IMR-90 (cell line): ENCODE measurements around the gene COMMD1. TPM values are rescaled to one million over a fixed set of nuclear protein-coding genes. Genes with fewer than 3 reads are reported as not detected.

Source experiments
- ATAC-seq: fragments of 200-7000 bp; cut with Tn5 transposase; 2 replicates; pipeline ENCODE4 v1.9.1; 2020; ENCODE audit warnings: low read depth, mild to moderate bottlenecking, moderate library complexity
- BruUV-seq: library from RNA; stranded (reverse); fragments of 400-500 nt; replicated peaks from 2 replicates; lab custom pipeline; 2021; lab: Mats Ljungman, UMichigan
- CTCF ChIA-PET: fragments of 300-600 bp; formaldehyde crosslinking; extraction: SDS; loops from one replicate; lab custom pipeline; 2021; ENCODE audit warnings: antibody characterized with exemption; lab: Yijun Ruan, JAX
- POLR2A ChIA-PET: fragments of 300-600 bp; sonication (Branson Sonifier 250); formaldehyde crosslinking; loops from one replicate; lab custom pipeline; 2022; ENCODE audit warnings: antibody characterized with exemption; ENCODE audit not compliant: unreplicated experiment; lab: Charles Lee
- DNase-seq: peaks from one replicate; pipeline ENCODE4 v3.0.0; 2013
- H2AFZ ChIP-seq: replicated peaks from 2 replicates; pipeline ENCODE3; 2013; ENCODE audit warnings: low read length, mild to moderate bottlenecking; ENCODE audit not compliant: poor library complexity
- H2AK5ac ChIP-seq: 2 replicates; pipeline ENCODE4 v1.6.1; 2013; ENCODE audit warnings: low read depth, low read length, inconsistent platforms
- H2AK9ac ChIP-seq: replicated peaks from 2 replicates; pipeline ENCODE3; 2013; ENCODE audit warnings: mild to moderate bottlenecking, low read depth, low read length, moderate library complexity; ENCODE audit not compliant: poor library complexity
- H2BK120ac ChIP-seq: 2 replicates; pipeline ENCODE4 v1.6.1; 2013; ENCODE audit warnings: low read depth, low read length, inconsistent platforms
- H2BK15ac ChIP-seq: 3 replicates; pipeline ENCODE4 v1.6.1; 2013; ENCODE audit warnings: low read depth, low read length, inconsistent platforms
- H2BK20ac ChIP-seq: 2 replicates; pipeline ENCODE4 v1.6.1; 2013; ENCODE audit warnings: low read depth, mild to moderate bottlenecking, inconsistent platforms, low read length, moderate library complexity
- H2BK5ac ChIP-seq: 2 replicates; pipeline ENCODE4 v1.6.1; 2013; ENCODE audit warnings: mild to moderate bottlenecking, low read depth, low read length, inconsistent platforms; ENCODE audit not compliant: poor library complexity, severe bottlenecking
- H3K14ac ChIP-seq: replicated peaks from 2 replicates; pipeline ENCODE4 v1.6.1; 2013; ENCODE audit warnings: low read depth, low read length, inconsistent platforms
- H3K18ac ChIP-seq: 2 replicates; pipeline ENCODE4 v1.6.1; 2013; ENCODE audit warnings: low read depth, low read length, control low read depth
- H3K23ac ChIP-seq: 2 replicates; pipeline ENCODE4 v1.6.1; 2013; ENCODE audit warnings: low read depth, low read length, inconsistent platforms
- H3K27ac ChIP-seq: 2 replicates; pipeline ENCODE4 v1.5.1; 2013; ENCODE audit warnings: mild to moderate bottlenecking, control low read depth, low read length; ENCODE audit not compliant: insufficient read depth
- H3K27me3 ChIP-seq: 2 replicates; pipeline ENCODE4 v1.6.1; 2013; ENCODE audit warnings: low read length; ENCODE audit not compliant: control insufficient read depth, insufficient read depth
- H3K36me3 ChIP-seq: 2 replicates; pipeline ENCODE4 v1.6.1; 2013; ENCODE audit warnings: low read length, mixed read lengths; ENCODE audit not compliant: control insufficient read depth, insufficient read depth
- H3K4ac ChIP-seq: 2 replicates; pipeline ENCODE4 v1.6.1; 2013; ENCODE audit warnings: low read depth, low read length, inconsistent platforms
- H3K4me1 ChIP-seq: 2 replicates; pipeline ENCODE4 v1.6.1; 2013; ENCODE audit warnings: low read length, mixed read lengths; ENCODE audit not compliant: control insufficient read depth, insufficient read depth
- H3K4me2 ChIP-seq: 2 replicates; pipeline ENCODE4 v1.6.1; 2013; ENCODE audit warnings: low read depth, mild to moderate bottlenecking, control low read depth, low read length, moderate library complexity
- H3K4me3 ChIP-seq: 2 replicates; pipeline ENCODE4 v1.5.1; 2013; ENCODE audit warnings: low read depth, mild to moderate bottlenecking, control low read depth, low read length, moderate library complexity; ENCODE audit not compliant: insufficient read depth
- H3K56ac ChIP-seq: 2 replicates; pipeline ENCODE4 v1.6.1; 2013; ENCODE audit warnings: low read length, inconsistent platforms; ENCODE audit not compliant: insufficient read depth; ENCODE audit errors: extremely low read depth
- H3K79me1 ChIP-seq, 2 experiments: 2 replicates each; pipeline ENCODE4 v1.6.1; 2013; ENCODE audit warnings: low read length in 2 of 2, inconsistent platforms in 1 of 2, low read depth in 1 of 2
- H3K9ac ChIP-seq: 2 replicates; pipeline ENCODE4 v1.6.1; 2013; ENCODE audit warnings: low read depth, low read length, control low read depth
- H3K9me1 ChIP-seq: 2 replicates; pipeline ENCODE4 v1.6.1; 2013; ENCODE audit warnings: low read length, inconsistent platforms; ENCODE audit not compliant: insufficient read depth
- H3K9me3 ChIP-seq: 2 replicates; pipeline ENCODE4 v1.6.1; 2013; ENCODE audit warnings: low read length; ENCODE audit not compliant: control insufficient read depth, insufficient read depth
- H4K20me1 ChIP-seq: 2 replicates; pipeline ENCODE4 v1.6.1; 2013; ENCODE audit warnings: low read length, inconsistent platforms; ENCODE audit not compliant: insufficient read depth
- H4K5ac ChIP-seq: 2 replicates; pipeline ENCODE4 v1.6.1; 2013; ENCODE audit warnings: mild to moderate bottlenecking, low read depth, low read length, control low read depth
- H4K8ac ChIP-seq, 2 experiments: 2 replicates each; pipeline ENCODE4 v1.6.1; 2013; ENCODE audit warnings: low read depth in 2 of 2, low read length in 2 of 2, control low read depth in 1 of 2, inconsistent platforms in 1 of 2
- H4K91ac ChIP-seq: 2 replicates; pipeline ENCODE4 v1.6.1; 2013; ENCODE audit warnings: low read depth, low read length, inconsistent platforms; ENCODE audit not compliant: insufficient read depth
- BHLHE40 ChIP-seq: fragments of 150-350 bp; IDR thresholded peaks from 2 replicates; pipeline ENCODE4 v1.6.1; 2016; ENCODE audit warnings: mild to moderate bottlenecking, low read depth, low read length
- CEBPB ChIP-seq: IDR thresholded peaks from 2 replicates; pipeline ENCODE4 v1.6.1; 2012; ENCODE audit warnings: low read depth, low read length, improper control_type of control experiment
- CHD1 ChIP-seq: IDR thresholded peaks from 2 replicates; pipeline ENCODE4 v1.6.1; 2012; ENCODE audit warnings: low read depth, low read length, improper control_type of control experiment
- FOS ChIP-seq: fragments of 150-350 bp; IDR thresholded peaks from 2 replicates; pipeline ENCODE4 v1.6.1; 2016; ENCODE audit warnings: low read depth, low read length
- MAFK ChIP-seq: IDR thresholded peaks from 2 replicates; pipeline ENCODE4 v1.6.1; 2012; ENCODE audit warnings: low read depth, low read length, improper control_type of control experiment
- MAZ ChIP-seq: IDR thresholded peaks from 2 replicates; pipeline ENCODE4 v1.6.1; 2012; ENCODE audit warnings: low read depth, mild to moderate bottlenecking, low read length, improper control_type of control experiment, moderate library complexity, borderline replicate concordance
- MXI1 ChIP-seq: IDR thresholded peaks from 2 replicates; pipeline ENCODE4 v1.6.1; 2012; ENCODE audit warnings: low read depth, mild to moderate bottlenecking, low read length, moderate library complexity, borderline replicate concordance
- NFE2L2 ChIP-seq: fragments of 150-350 bp; IDR thresholded peaks from 2 replicates; pipeline ENCODE4 v1.6.1; 2016; ENCODE audit warnings: low read depth, mild to moderate bottlenecking, low read length
- POLR2A ChIP-seq: IDR thresholded peaks from 2 replicates; pipeline ENCODE4 v1.6.1; 2012; ENCODE audit warnings: mild to moderate bottlenecking, low read depth, low read length
- RAD21 ChIP-seq: IDR thresholded peaks from 2 replicates; pipeline ENCODE4 v1.6.1; 2012; ENCODE audit warnings: low read length, improper control_type of control experiment
- RCOR1 ChIP-seq: IDR thresholded peaks from 2 replicates; pipeline ENCODE4 v1.6.1; 2012; ENCODE audit warnings: mild to moderate bottlenecking, low read length, improper control_type of control experiment; ENCODE audit not compliant: insufficient replicate concordance
- RFX5 ChIP-seq: IDR thresholded peaks from 2 replicates; pipeline ENCODE4 v1.8.0; 2012; ENCODE audit warnings: low read depth, mild to moderate bottlenecking, low read length, moderate library complexity
- SMC3 ChIP-seq: fragments of 150-350 bp; IDR thresholded peaks from 2 replicates; pipeline ENCODE4 v1.6.1; 2016; ENCODE audit warnings: low read depth, mild to moderate bottlenecking, antibody characterized with exemption, low read length, moderate library complexity
- WGBS, 2 experiments: methylation state at CpG; one replicate each; pipeline versions ENCODE4 v1.1.5 to v1.1.7; 2013; ENCODE audit warnings: missing lambda C conversion rate in 2 of 2; ENCODE audit not compliant: insufficient read length in 1 of 2; ENCODE audit errors: extremely low coverage in 2 of 2; 5-methylcytosine and 5-hydroxymethylcytosine counted together
- dilution Hi-C: fragments of 300-500 bp; cut with HindIII; formaldehyde crosslinking; loops from one replicate; pipeline ENCODE4 v1.14.3; 2018; ENCODE audit warnings: low sequenced_read_pairs; ENCODE audit not compliant: unreplicated experiment
- in situ Hi-C: fragments of 300-500 bp; cut with MboI; formaldehyde crosslinking; loops from 3 replicates; pipeline ENCODE4 v1.14.3; 2019; ENCODE audit warnings: low sequenced_read_pairs, inconsistent platforms, mixed read lengths
- intact Hi-C: fragments of 100-400 bp; cut with micrococcal nuclease; formaldehyde crosslinking; loops from 2 replicates; pipeline ENCODE4 v1.10.0; 2022
- polyA plus RNA-seq, 3 experiments: library from polyadenylated mRNA; depleted of rRNA; stranded (reverse); fragments of >200 nt; gene quantifications; 2 replicates each; pipeline ENCODE4 v1.2.3, GENCODE V29; 2012; ENCODE audit warnings: low replicate concordance in 1 of 3
- total RNA-seq: library from RNA; depleted of rRNA; stranded (reverse); fragments of >200 nt; gene quantifications from 2 replicates; pipeline ENCODE4 v1.2.3, GENCODE V29; 2012
- TF ChIP-seq, protein P1 (sequence below): conservative IDR thresholded peaks from 2 replicates; pipeline ENCODE4 v1.5.1; 2012; ENCODE audit warnings: mild to moderate bottlenecking, low read depth, low read length, improper control_type of control experiment
- TF ChIP-seq, protein P2 (sequence below): fragments of 150-350 bp; IDR thresholded peaks from 2 replicates; pipeline ENCODE4 v1.6.1; 2017; ENCODE audit warnings: mild to moderate bottlenecking, antibody characterized with exemption, low read length, low read depth
- TF ChIP-seq, protein P3 (sequence below): fragments of 150-350 bp; IDR thresholded peaks from 2 replicates; pipeline ENCODE4 v1.6.1; 2016; ENCODE audit warnings: low read depth, mild to moderate bottlenecking, low read length, moderate library complexity, borderline replicate concordance

Gene COMMD1
- total and polyA plus RNA-seq, 2 of the 4 experiments (the other 2 are of a cell fraction): 42.8 to 60.4 TPM

DNA sequence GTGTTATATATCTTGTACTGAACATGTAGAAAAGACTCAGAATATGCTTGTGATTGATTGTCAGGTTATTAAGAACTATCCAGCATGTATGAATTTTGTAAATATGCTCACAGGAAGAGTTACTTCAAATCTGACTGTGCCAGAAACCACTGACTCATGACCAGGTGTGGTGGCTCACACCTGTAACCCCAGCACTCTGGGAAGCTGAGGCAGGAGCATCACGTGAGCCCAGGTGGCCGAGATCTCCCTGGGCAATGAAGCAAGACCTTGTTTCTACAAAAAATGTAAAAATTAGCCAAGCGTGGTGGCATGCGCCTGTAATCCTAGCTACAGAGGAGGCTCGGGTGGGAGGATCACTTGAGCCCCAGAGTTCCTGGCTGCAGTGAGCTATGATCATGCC, 126.6 kb downstream of the COMMD1 start:
- Histone ChIP-seq H3K4me2 (no peak overlapping the region), H2AFZ (no peak overlapping the region), H3K4me1 (no peaks in the 10 kb centered on the region), H4K5ac (no peak overlapping the region), H2BK120ac (no peak overlapping the region), H3K23ac (no peak overlapping the region), H3K9ac (no peak overlapping the region), H3K27ac (no peak overlapping the region), H3K27me3 (no peaks in the 10 kb centered on the region), H2AK9ac (no peak overlapping the region), H3K9me3 (no peaks in the 10 kb centered on the region), H3K4ac (no peak overlapping the region), H3K18ac (no peak overlapping the region), H4K20me1 (no peaks in the 10 kb centered on the region), H3K4me3 (no peak overlapping the region), H3K56ac (no peak overlapping the region), H3K79me1 (no peaks in the 10 kb centered on the region; a peak in 1 of 4 replicates), H3K36me3 (no peaks in the 10 kb centered on the region), H3K9me1 (no peaks in the 10 kb centered on the region), H2BK15ac (no peak overlapping the region), H3K14ac (no peak overlapping the region), H4K91ac (no peak overlapping the region), H4K8ac (no peak overlapping the region), H2AK5ac (no peak overlapping the region), H2BK20ac (no peak overlapping the region), H2BK5ac (no peak overlapping the region)
- DNase-seq (no peak), ATAC-seq (no peak)
- intact Hi-C loops: no loop called here
- dilution Hi-C loops: no loop called here
- no TSS peak for BruUV-seq
- 80% methylated on average over 1 of the region's 5 CpGs; no CpG with 5 or more reads in 1 of the 2 experiments for WGBS, 2 experiments
- ChIA-PET POLR2A (no interaction called here), CTCF (interaction anchor here (0.5 to 0.6 kb wide), 2 partner anchors 32 to 68 kb away, joined by 3 to 4 read pairs; no protein-coding TSS in a partner anchor)
- TF ChIP-seq POLR2A (no peak), CHD1 (no peak), MXI1 (no peak), CEBPB (no peak), NFE2L2 (no peak), MAZ (no peak), RAD21 (no peak), RCOR1 (no peak), RFX5 (no peak), FOS (no peak), SMC3 (no peak), BHLHE40 (no peak), MAFK (no peak)
- TF ChIP-seq, protein P1, sequence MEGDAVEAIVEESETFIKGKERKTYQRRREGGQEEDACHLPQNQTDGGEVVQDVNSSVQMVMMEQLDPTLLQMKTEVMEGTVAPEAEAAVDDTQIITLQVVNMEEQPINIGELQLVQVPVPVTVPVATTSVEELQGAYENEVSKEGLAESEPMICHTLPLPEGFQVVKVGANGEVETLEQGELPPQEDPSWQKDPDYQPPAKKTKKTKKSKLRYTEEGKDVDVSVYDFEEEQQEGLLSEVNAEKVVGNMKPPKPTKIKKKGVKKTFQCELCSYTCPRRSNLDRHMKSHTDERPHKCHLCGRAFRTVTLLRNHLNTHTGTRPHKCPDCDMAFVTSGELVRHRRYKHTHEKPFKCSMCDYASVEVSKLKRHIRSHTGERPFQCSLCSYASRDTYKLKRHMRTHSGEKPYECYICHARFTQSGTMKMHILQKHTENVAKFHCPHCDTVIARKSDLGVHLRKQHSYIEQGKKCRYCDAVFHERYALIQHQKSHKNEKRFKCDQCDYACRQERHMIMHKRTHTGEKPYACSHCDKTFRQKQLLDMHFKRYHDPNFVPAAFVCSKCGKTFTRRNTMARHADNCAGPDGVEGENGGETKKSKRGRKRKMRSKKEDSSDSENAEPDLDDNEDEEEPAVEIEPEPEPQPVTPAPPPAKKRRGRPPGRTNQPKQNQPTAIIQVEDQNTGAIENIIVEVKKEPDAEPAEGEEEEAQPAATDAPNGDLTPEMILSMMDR: no peak
- TF ChIP-seq, protein P2, sequence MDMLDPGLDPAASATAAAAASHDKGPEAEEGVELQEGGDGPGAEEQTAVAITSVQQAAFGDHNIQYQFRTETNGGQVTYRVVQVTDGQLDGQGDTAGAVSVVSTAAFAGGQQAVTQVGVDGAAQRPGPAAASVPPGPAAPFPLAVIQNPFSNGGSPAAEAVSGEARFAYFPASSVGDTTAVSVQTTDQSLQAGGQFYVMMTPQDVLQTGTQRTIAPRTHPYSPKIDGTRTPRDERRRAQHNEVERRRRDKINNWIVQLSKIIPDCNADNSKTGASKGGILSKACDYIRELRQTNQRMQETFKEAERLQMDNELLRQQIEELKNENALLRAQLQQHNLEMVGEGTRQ: no peak
- TF ChIP-seq, protein P3, sequence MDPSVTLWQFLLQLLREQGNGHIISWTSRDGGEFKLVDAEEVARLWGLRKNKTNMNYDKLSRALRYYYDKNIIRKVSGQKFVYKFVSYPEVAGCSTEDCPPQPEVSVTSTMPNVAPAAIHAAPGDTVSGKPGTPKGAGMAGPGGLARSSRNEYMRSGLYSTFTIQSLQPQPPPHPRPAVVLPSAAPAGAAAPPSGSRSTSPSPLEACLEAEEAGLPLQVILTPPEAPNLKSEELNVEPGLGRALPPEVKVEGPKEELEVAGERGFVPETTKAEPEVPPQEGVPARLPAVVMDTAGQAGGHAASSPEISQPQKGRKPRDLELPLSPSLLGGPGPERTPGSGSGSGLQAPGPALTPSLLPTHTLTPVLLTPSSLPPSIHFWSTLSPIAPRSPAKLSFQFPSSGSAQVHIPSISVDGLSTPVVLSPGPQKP: no peak
- in situ Hi-C loops: no loop called here
